ENCODE data around the gene MMP20.
A peak's percentile ranks its signal among the peaks of the same experiment; 100 is the strongest.

Gene MMP20

GRCh38 chr11:102552020-102552419 lies 73.1 kb downstream of the MMP20 start:
- DNase-seq = no peak

GRCh38 chr11:102551169-102551781 lies 73.9 kb downstream of the MMP20 start:
- DNase-seq = no peak

GRCh38 chr11:102546923-102547471 lies 78.1 kb downstream of the MMP20 start:
- DNase-seq = peak; percentile 98

GRCh38 chr11:102546427-102546826 lies 78.7 kb downstream of the MMP20 start:
- no peak for DNase-seq

- DNase-seq = no peak
Measured at GRCh38 chr11:102545701-102546100, 79.4 kb downstream of the MMP20 start.

GRCh38 chr11:102544594-102544993 lies 80.5 kb downstream of the MMP20 start:
- no peak for DNase-seq

GRCh38 chr11:102539567-102539966 lies 85.6 kb downstream of the MMP20 start:
- no peak for DNase-seq

GRCh38 chr11:102538932-102539331 lies 86.2 kb downstream of the MMP20 start:
- no peak for DNase-seq

- no peak for DNase-seq
Measured at GRCh38 chr11:102534261-102534872, 90.8 kb downstream of the MMP20 start.

GRCh38 chr11:102530558-102530957 lies 94.6 kb downstream of the MMP20 start, which contains the start of gene MMP7:
Gene MMP7, minus strand, starts transcription at chr11:102530747. Its CDS starts 47 bp downstream, at chr11:102530700.
- DNase-seq = peak; percentile 49

GRCh38 chr11:102528618-102529017 lies 96.5 kb downstream of the MMP20 start:
- DNase-seq = no peak

GRCh38 chr11:102527684-102528083 lies 97.4 kb downstream of the MMP20 start:
- DNase-seq = no peak

- no peak for DNase-seq
Measured at GRCh38 chr11:102527041-102527440, 98.1 kb downstream of the MMP20 start.
